Mucosa of stomach (tissue), 1 donor: ENCODE results near the gene EEIG2.
A peak's percentile ranks its signal among the peaks of the same experiment; 100 is the strongest.
"Not testable (repeated sequence)": the region's sequence is repeated elsewhere in the genome, so short reads cannot be mapped to it uniquely, and the experiment has no call there.

Experiments used
- H3K27me3 ChIP-seq: one replicate; pipeline ENCODE4 v1.7.0; 2013; ENCODE audit warnings: mild to moderate bottlenecking, low read length; ENCODE audit not compliant: control insufficient read depth, insufficient read depth
- H3K36me3 ChIP-seq: one replicate; pipeline ENCODE4 v1.7.0; 2013; ENCODE audit warnings: low read length; ENCODE audit not compliant: control insufficient read depth, insufficient read depth
- H3K4me1 ChIP-seq: one replicate; pipeline ENCODE4 v1.7.0; 2013; ENCODE audit warnings: mild to moderate bottlenecking, low read length; ENCODE audit not compliant: control insufficient read depth, insufficient read depth
- H3K4me3 ChIP-seq: one replicate; pipeline ENCODE4 v1.7.0; 2013; ENCODE audit warnings: low read length
- H3K9ac ChIP-seq: one replicate; pipeline ENCODE4 v1.7.0; 2013; ENCODE audit warnings: mild to moderate bottlenecking, low read length, moderate library complexity
- H3K9me3 ChIP-seq: one replicate; pipeline ENCODE4 v1.7.0; 2013; ENCODE audit warnings: mild to moderate bottlenecking, low read length, moderate library complexity; ENCODE audit not compliant: control insufficient read depth
- donor health status: Pancreatic carcinoma.

The EEIG2 gene

GRCh38 chr1:108559215-108560186, at the start of gene EEIG2:
TSS of gene EEIG2 (plus strand) at chr1:108560100. CDS start at chr1:108560429, 329 bp downstream.
- no peaks in the 10 kb centered on the region for H3K9me3 ChIP-seq
- no peaks in the 10 kb centered on the region for H3K36me3 ChIP-seq
- no peaks in the 10 kb centered on the region for H3K27me3 ChIP-seq
- peaks cover 22% of the 10 kb centered on the region for H3K4me1 ChIP-seq
- H3K9ac ChIP-seq: peak within 1 kb of the TSS; percentile 63
- H3K4me3 ChIP-seq: peak within 1 kb of the TSS; percentile 44

DNA sequence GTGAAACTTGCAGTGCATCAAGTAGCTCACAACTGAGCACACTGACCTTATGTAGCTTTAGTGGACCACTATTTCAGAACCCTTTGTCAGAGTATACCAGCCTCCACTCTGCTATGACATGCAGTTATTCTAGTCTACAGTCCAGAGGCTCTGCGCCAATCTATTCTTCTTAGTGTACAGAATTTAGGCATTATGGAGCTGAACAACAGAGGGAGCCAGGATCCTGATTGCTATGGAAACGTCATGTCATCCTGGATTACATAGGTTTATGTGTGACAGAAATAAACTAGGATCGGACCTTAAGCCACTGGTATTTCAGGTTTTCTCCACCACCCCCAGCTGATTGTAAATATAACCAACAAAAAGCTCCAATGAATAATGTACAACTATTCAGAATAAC, 48.1 kb upstream of the EEIG2 start:
- Histone ChIP-seq H3K4me3 (no peak overlapping the region), H3K9ac (no peak overlapping the region), H3K36me3 (no peaks in the 10 kb centered on the region), H3K27me3 (no peaks in the 10 kb centered on the region), H3K9me3 (no peaks in the 10 kb centered on the region), H3K4me1 (no peaks in the 10 kb centered on the region)

DNA sequence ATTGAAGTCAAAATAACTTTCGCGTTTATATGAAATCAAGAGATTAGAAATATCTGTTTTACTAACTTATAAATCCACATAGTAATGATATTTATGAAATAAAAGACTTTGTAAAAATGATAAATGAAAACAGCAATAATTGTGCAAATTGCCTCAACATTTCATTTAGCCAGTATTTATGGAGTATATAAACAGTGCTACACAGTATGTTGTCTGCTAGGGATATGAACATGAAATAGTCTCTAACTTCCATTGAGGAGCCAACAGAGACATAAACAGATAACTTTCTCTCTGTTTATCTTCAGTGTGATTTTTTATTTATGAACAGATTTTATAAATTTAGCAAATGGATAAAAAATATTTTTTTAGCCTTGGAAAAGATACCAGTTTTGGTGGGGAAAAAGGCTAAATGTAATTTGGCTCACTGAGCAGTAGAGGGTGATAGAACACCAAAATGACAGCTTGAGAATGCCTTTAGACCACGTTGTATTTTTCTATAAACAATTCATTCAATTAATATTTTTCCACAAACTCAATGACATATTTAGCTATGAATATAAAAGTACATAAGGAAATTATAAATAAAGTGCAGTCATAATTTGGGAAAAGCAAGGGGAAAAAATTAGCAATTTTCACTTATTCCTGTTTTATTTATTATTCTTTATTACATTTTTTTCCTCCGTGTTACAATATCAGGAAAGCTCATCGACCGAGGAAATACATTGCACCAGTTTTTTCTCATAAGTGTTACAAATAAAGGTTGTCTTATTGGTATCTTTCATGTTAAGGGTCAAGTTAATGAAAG, 47.5 kb upstream of the EEIG2 start:
- Histone ChIP-seq H3K27me3 (no peaks in the 10 kb centered on the region), H3K4me3 (no peak overlapping the region), H3K9me3 (no peaks in the 10 kb centered on the region), H3K9ac (no peak overlapping the region), H3K4me1 (no peaks in the 10 kb centered on the region), H3K36me3 (no peaks in the 10 kb centered on the region)

DNA sequence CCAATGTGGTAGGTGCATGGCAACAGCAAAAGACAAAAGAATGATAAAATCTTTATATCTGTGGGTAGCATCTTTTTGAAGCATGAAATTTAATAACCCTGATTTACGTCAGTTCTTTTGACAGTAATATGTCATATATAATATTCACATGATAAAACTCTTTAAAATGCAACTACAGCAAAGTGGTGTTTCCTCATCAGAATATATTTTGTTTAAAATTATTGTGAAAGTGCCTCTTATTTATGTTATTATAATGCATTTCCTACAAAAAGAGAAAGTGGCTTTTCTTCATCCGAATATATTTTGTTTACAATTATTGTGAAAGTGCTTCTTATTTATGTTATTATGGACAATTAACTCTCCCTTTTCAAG, 46.9 kb upstream of the EEIG2 start:
- Histone ChIP-seq H3K4me1 (no peaks in the 10 kb centered on the region), H3K9ac (no peak overlapping the region), H3K9me3 (no peaks in the 10 kb centered on the region)

GRCh38 chr1:108513914-108514313, 46.0 kb upstream of the EEIG2 start:
- H3K27me3 ChIP-seq, H3K4me1 ChIP-seq, H3K9ac ChIP-seq, H3K4me3 ChIP-seq, H3K36me3 ChIP-seq, H3K9me3 ChIP-seq: not testable (repeated sequence)

More for the DNA sequence above, 46.9 kb upstream of the EEIG2 start:
- Histone ChIP-seq H3K36me3 (no peaks in the 10 kb centered on the region), H3K4me3 (no peak overlapping the region), H3K27me3 (no peaks in the 10 kb centered on the region)

GRCh38 chr1:108517301-108517897, 42.5 kb upstream of the EEIG2 start:
- not testable (repeated sequence) for H3K9me3 ChIP-seq, H3K27me3 ChIP-seq, H3K36me3 ChIP-seq, H3K4me3 ChIP-seq, H3K4me1 ChIP-seq, H3K9ac ChIP-seq

DNA sequence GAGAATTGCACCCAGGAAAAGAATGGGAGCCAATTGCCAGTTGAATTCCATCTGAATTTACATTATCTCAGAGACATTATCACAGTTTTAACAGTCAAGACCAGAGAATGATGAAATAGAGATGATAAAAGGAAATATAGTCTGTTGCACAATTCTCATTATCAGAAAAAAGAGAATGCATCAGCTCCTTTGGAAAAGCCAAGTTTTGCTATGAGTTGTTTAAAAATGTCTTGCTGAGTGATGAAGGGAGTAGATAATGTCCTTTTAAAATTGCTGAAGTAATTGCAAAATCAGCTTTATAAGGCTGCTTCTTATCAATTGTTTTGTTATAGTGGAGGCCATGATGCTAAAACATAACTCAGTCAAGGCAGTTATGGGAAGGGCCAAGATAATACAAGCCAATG, 37.9 kb upstream of the EEIG2 start:
- Histone ChIP-seq H3K4me3 (no peak overlapping the region), H3K9ac (no peak overlapping the region), H3K27me3 (peaks cover 4% of the 10 kb centered on the region), H3K36me3 (no peaks in the 10 kb centered on the region), H3K4me1 (no peaks in the 10 kb centered on the region), H3K9me3 (no peaks in the 10 kb centered on the region)

DNA sequence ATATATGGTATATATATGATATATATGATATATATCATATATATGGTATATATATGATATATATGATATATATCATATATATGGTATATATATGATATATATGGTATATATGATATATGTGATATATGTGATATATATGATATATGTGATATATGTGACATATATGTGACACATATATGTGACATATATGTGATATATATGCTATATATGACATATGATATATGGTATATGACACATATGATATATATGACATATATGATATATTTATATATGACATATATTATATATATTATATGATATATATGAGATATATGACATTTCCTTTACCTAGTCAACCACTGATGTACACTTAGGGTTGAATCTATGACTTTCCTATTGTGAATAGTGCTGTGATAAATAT, 36.1 kb upstream of the EEIG2 start:
- Histone ChIP-seq H3K36me3 (no peaks in the 10 kb centered on the region), H3K9me3 (no peaks in the 10 kb centered on the region), H3K4me1 (no peaks in the 10 kb centered on the region), H3K9ac (no peak overlapping the region), H3K4me3 (no peak overlapping the region), H3K27me3 (peaks cover 4% of the 10 kb centered on the region)

DNA sequence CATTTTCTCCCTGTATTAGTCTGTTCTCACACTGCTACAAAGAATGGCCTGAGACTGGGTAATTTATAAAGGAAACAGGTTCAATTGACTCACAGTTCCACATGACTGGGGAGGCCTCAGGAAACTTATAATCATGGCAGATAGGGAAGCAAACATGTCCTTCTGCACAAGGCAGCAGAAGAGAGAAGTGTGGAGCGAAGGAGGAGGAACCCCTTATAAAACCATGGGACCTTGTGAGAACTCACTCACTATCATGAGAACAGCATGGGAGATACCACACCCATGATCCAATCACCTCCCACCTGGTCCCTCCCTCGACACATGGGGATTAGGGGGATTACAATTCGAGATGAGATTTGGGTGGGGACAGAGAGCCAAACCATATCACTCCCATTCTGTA, 35.2 kb upstream of the EEIG2 start:
- Histone ChIP-seq H3K4me3 (no peak overlapping the region), H3K36me3 (no peaks in the 10 kb centered on the region), H3K27me3 (peaks cover 4% of the 10 kb centered on the region), H3K9ac (no peak overlapping the region), H3K9me3 (no peaks in the 10 kb centered on the region), H3K4me1 (no peaks in the 10 kb centered on the region)

- Histone ChIP-seq H3K9ac (no peak overlapping the region), H3K27me3 (peaks cover 4% of the 10 kb centered on the region), H3K4me1 (no peaks in the 10 kb centered on the region), H3K36me3 (no peaks in the 10 kb centered on the region), H3K4me3 (no peak overlapping the region), H3K9me3 (no peaks in the 10 kb centered on the region)
Observed at GRCh38 chr1:108527135-108527534, 32.8 kb upstream of the EEIG2 start.

DNA sequence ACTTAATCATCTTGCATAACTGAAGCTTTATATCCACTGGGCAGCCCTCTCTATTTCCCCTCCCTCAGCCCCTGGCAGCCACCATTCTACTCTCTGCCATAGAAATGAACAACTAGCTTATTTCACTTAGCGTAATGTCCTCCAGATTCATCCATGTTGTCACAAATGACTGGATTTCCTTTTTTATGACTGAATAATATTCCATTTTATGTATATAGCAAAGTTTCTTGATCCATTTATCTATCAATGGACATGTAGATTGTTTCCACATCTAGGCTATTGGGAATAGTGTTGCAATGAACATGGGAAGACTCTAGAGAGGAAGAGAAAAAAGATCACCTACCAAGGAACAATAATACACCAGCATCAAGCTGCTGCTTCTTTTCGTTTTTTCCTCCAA, 32.1 kb upstream of the EEIG2 start:
- H3K9me3 ChIP-seq: no peaks in the 10 kb centered on the region
- no peak overlapping the region for H3K9ac ChIP-seq
- no peaks in the 10 kb centered on the region for H3K36me3 ChIP-seq
- no peaks in the 10 kb centered on the region for H3K4me1 ChIP-seq
- H3K4me3 ChIP-seq: no peak overlapping the region
- H3K27me3 ChIP-seq: peaks cover 4% of the 10 kb centered on the region

DNA sequence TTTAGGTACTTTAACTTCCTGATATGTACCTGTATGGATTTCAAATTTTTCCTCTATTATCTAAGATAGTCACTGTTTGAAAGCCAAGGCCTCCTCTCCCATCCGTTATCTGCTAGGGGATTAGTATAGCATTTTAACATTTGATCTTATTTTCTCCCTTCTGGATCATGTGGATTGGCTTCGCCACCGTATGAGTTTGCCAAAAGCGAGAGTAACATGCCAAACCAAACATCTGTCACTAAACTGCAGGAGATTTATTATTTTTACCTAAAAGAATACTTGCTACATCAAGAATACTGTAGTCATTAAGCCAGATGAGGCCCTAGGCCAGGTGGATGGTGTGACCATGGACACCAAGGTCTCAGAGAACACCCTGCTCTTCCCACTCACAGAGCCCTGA, 28.5 kb upstream of the EEIG2 start:
- no peak overlapping the region for H3K9ac ChIP-seq
- no peaks in the 10 kb centered on the region for H3K27me3 ChIP-seq

More for the DNA sequence above, 28.5 kb upstream of the EEIG2 start:
- Histone ChIP-seq H3K36me3 (no peaks in the 10 kb centered on the region), H3K4me1 (no peaks in the 10 kb centered on the region), H3K9me3 (no peaks in the 10 kb centered on the region), H3K4me3 (no peak overlapping the region)
